Esophagus muscularis mucosa (tissue), 4 donors: ENCODE data around the gene PRKN. TPM values are rescaled to one million over a fixed set of nuclear protein-coding genes. Genes with fewer than 3 reads are reported as not detected.

Experiments
- DNase-seq: peaks from one replicate; pipeline ENCODE4 v3.0.0-alpha.2; 2017; ENCODE audit errors: extremely low spot score
- H3K27ac ChIP-seq, 4 donors: fragments of 200-600 bp; sonication (generic); replicated peaks in 1 of 4; 1 replicate in 3 of 4; 2 replicates in 1 of 4; pipeline ENCODE4 v1.5.1; 2016 to 2019; ENCODE audit warnings: mild to moderate bottlenecking in 1 of 4
- H3K27me3 ChIP-seq, 4 donors: fragments of 200-600 bp; sonication (generic); one replicate each; pipeline versions ENCODE4 v1.5.1 to v1.6.0; 2016 to 2019
- H3K36me3 ChIP-seq, 4 donors: fragments of 200-600 bp; sonication (generic); one replicate each; pipeline ENCODE4 v1.5.1; 2016 to 2019
- H3K4me1 ChIP-seq, 4 donors: fragments of 200-600 bp; sonication (generic); one replicate each; pipeline ENCODE4 v1.5.1; 2016 to 2019
- H3K4me3 ChIP-seq, 4 donors: fragments of 200-600 bp; sonication (generic); 1 replicate in 2 of 4; 2 replicates in 2 of 4; pipeline ENCODE4 v1.5.1; 2016 to 2019; ENCODE audit warnings: mild to moderate bottlenecking in 4 of 4, moderate library complexity in 1 of 4
- H3K9me3 ChIP-seq, 4 donors: fragments of 200-600 bp; sonication (generic); 1 replicate in 3 of 4; 2 replicates in 1 of 4; pipeline ENCODE4 v1.5.1; 2016 to 2019
- CTCF ChIP-seq, 3 experiments: fragments of 200-600 bp in 2 of 3; fragments of 450-650 bp in 1 of 3; sonication (generic) in 2 of 3; IDR thresholded peaks; one replicate each; pipeline ENCODE4 v1.5.1; 2017 to 2019; ENCODE audit warnings: antibody characterized with exemption in 3 of 3, mild to moderate bottlenecking in 2 of 3, moderate library complexity in 1 of 3
- EP300 ChIP-seq: sonication (generic); formaldehyde crosslinking; IDR thresholded peaks from one replicate; pipeline ENCODE4 v1.6.1; 2017; ENCODE audit warnings: antibody characterized with exemption
- POLR2A ChIP-seq: fragments of 450-650 bp; IDR thresholded peaks from one replicate; pipeline ENCODE4 v1.6.1; 2017; ENCODE audit warnings: antibody characterized with exemption, moderate library complexity, mild to moderate bottlenecking, low read depth
- POLR2AphosphoS5 ChIP-seq, 2 donors: sonication (generic); formaldehyde crosslinking; IDR thresholded peaks; one replicate each; pipeline ENCODE4 v1.6.1; 2017; ENCODE audit warnings: antibody characterized with exemption in 2 of 2
- WGBS: methylation state at CpG from one replicate; pipeline ENCODE4 v1.1.5; 2018; 5-methylcytosine and 5-hydroxymethylcytosine counted together
- intact Hi-C: fragments of 100-400 bp; cut with DNase I; formaldehyde crosslinking; loops from one replicate; pipeline ENCODE4 v1.15.1; 2023
- total RNA-seq, 4 donors: library from RNA; depleted of rRNA; stranded (reverse); fragments of >200 nt; gene quantifications; one replicate each; pipeline versions ENCODE4 v1.1.0 to v1.2.1, GENCODE V29; 2016

Gene PRKN
- total RNA-seq, 4 donors from 2014 or later: 9.6 to 14.5 (median 10.8) TPM

DNA sequence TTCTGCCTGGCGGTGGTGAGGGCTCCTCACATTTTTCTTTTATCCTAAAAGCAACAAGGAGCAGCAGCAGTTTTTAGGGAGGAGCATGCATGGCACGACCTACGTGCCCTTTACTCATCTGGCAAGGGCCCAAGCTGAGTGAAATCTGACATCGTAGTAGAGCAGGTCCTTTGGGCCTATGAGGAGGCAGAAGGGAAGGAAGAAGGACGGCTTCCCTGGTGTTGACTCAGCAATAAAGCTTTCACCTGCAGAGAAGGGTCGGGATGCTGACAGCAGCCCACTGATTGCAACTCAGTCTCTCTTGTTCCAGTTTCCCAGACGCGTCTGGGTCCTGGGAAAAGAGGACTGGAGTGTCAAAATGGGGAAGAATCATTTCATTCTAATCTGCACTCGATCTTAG lies 1044.6 kb downstream of the PRKN start:
- no peaks in the 10 kb centered on the region for H3K4me1 ChIP-seq
- no peaks in the 10 kb centered on the region for H3K9me3 ChIP-seq
- no peak overlapping the region for H3K4me3 ChIP-seq
- WGBS: 73% methylated on average over 9 of the region's 9 CpGs
- DNase-seq: no peak
- TF ChIP-seq POLR2A (no peak), EP300 (no peak), CTCF (IDR thresholded peaks at IDR 0.05) (no peak), POLR2AphosphoS5 (IDR thresholded peaks at IDR 0.05) (no peak)
- intact Hi-C loops: no loop called here
- no peak overlapping the region for H3K27ac ChIP-seq
- no peaks in the 10 kb centered on the region for H3K27me3 ChIP-seq
- no peaks in the 10 kb centered on the region for H3K36me3 ChIP-seq

DNA sequence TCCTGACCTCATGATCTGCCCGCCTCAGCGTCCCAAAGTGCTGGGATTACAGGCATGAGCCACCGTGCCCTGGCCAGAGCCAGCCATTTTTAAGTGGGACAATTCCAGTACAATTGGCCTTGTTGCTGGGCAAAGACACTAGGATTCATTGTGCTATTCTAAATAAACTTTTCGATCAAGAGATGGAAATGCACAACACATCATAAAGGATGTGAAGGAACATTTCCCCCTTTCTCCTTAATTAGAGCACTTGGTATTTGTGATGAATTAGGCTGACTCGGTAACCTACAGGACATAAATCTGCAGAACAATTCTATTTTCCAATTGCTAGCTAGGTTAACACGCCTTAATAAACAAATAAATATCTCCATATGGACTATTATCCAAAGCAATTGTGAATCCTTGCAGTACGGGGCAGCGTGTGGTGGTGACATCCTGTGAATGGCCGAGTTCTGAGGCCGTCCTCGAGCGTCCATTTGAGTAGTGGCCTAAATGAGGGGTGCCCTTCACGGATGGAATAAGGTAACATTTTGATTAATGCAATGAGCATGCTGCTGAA lies 1047.5 kb downstream of the PRKN start:
- Histone ChIP-seq H3K36me3 (no peaks in the 10 kb centered on the region), H3K27ac (no peak overlapping the region), H3K4me3 (no peak overlapping the region), H3K4me1 (no peaks in the 10 kb centered on the region), H3K9me3 (no peaks in the 10 kb centered on the region), H3K27me3 (no peaks in the 10 kb centered on the region)
- peak; percentile 57 for DNase-seq
- intact Hi-C loops: no loop called here
- TF ChIP-seq POLR2AphosphoS5 (IDR thresholded peaks at IDR 0.05) (no peak), CTCF (IDR thresholded peaks at IDR 0.05) (no peak), EP300 (no peak), POLR2A (no peak)
- 95% methylated on average over 13 of the region's 13 CpGs for WGBS

GRCh38 chr6:161677188-161677587 lies 1050.4 kb downstream of the PRKN start:
- H3K27ac ChIP-seq: no peak overlapping the region
- peak; percentile 78 for DNase-seq
- intact Hi-C loops: no loop called here
- no peaks in the 10 kb centered on the region for H3K4me1 ChIP-seq
- TF ChIP-seq EP300 (no peak), POLR2AphosphoS5 (IDR thresholded peaks at IDR 0.05) (no peak), CTCF (IDR thresholded peaks at IDR 0.05) (no peak)
- no peaks in the 10 kb centered on the region for H3K36me3 ChIP-seq
- no peak overlapping the region for H3K4me3 ChIP-seq
- WGBS: 78% methylated on average over 5 of the region's 7 CpGs
- H3K9me3 ChIP-seq: no peaks in the 10 kb centered on the region
- no peaks in the 10 kb centered on the region for H3K27me3 ChIP-seq

GRCh38 chr6:161676586-161676985 lies 1051.0 kb downstream of the PRKN start:
- H3K4me3 ChIP-seq: no peak overlapping the region
- no peaks in the 10 kb centered on the region for H3K9me3 ChIP-seq
- H3K27me3 ChIP-seq: no peaks in the 10 kb centered on the region
- no peak for TF ChIP-seq POLR2AphosphoS5 (IDR thresholded peaks at IDR 0.05)
- no peak for TF ChIP-seq CTCF (IDR thresholded peaks at IDR 0.05)
- no peak for TF ChIP-seq EP300
- TF ChIP-seq POLR2A: no peak
- peak; percentile 78 for DNase-seq
- no peaks in the 10 kb centered on the region for H3K4me1 ChIP-seq
- WGBS: 88% methylated on average over 3 of the region's 3 CpGs
- H3K27ac ChIP-seq: no peak overlapping the region
- intact Hi-C loops: no loop called here
- no peaks in the 10 kb centered on the region for H3K36me3 ChIP-seq
